Testis (tissue), 3 donors: ENCODE data around the gene TTLL3. TPM values are rescaled to one million over a fixed set of nuclear protein-coding genes. Genes with fewer than 3 reads are reported as not detected.

Experiments
- DNase-seq: peaks from one replicate; pipeline ENCODE4 v3.0.0-alpha.2; 2019
- H3K27ac ChIP-seq, 2 donors: fragments of 200-600 bp; sonication (generic); one replicate each; pipeline ENCODE4 v1.5.1; 2019
- H3K27me3 ChIP-seq: fragments of 200-600 bp; sonication (generic); one replicate; pipeline ENCODE4 v1.5.1; 2019
- H3K36me3 ChIP-seq: fragments of 200-600 bp; sonication (generic); one replicate; pipeline ENCODE4 v1.5.1; 2017; ENCODE audit warnings: low read depth; ENCODE audit errors: missing control alignments
- H3K4me1 ChIP-seq: fragments of 200-600 bp; sonication (generic); one replicate; pipeline ENCODE4 v1.5.1; 2019
- H3K4me3 ChIP-seq, 2 donors: fragments of 200-600 bp; sonication (generic); one replicate each; pipeline ENCODE4 v1.5.1; 2017 to 2019
- H3K9me3 ChIP-seq: fragments of 200-600 bp; sonication (generic); one replicate; pipeline ENCODE4 v1.5.1; 2017
- CTCF ChIP-seq, 3 experiments: fragments of 450-650 bp in 2 of 3; fragments of 200-600 bp in 1 of 3; sonication (generic) in 1 of 3; IDR thresholded peaks; one replicate each; pipeline ENCODE4 v1.5.1; 2016 to 2019; ENCODE audit warnings: antibody characterized with exemption in 3 of 3, mild to moderate bottlenecking in 2 of 3, moderate library complexity in 1 of 3
- POLR2A ChIP-seq: fragments of 450-650 bp; IDR thresholded peaks from one replicate; pipeline ENCODE4 v1.6.1; 2017; ENCODE audit warnings: antibody characterized with exemption, mild to moderate bottlenecking, moderate library complexity
- WGBS, 2 donors: methylation state at CpG; one replicate each; pipeline ENCODE4 v1.1.5; 2018; 5-methylcytosine and 5-hydroxymethylcytosine counted together
- intact Hi-C: fragments of 100-400 bp; cut with DNase I; formaldehyde crosslinking; loops from one replicate; pipeline ENCODE4 v1.15.1; 2023; ENCODE audit warnings: low total_unique reads
- polyA plus RNA-seq: library from polyadenylated mRNA; stranded (reverse); fragments of 350-450 nt; fragmentation: Illumina TruSeq; extraction: RNeasy Lipid Tissue Mini Kit (QIAGEN cat#74804); gene quantifications from one replicate; pipeline ENCODE4 v1.2.3, GENCODE V29; 2014; ENCODE audit warnings: low read depth, low replicate concordance; ENCODE audit not compliant: insufficient read depth
- total RNA-seq, 2 donors: library from RNA; depleted of rRNA; stranded (reverse); fragments of >200 nt; gene quantifications; one replicate each; pipeline ENCODE4 v1.2.3, GENCODE V29; 2016

The TTLL3 gene
- total and polyA plus RNA-seq, 3 donors from 2014 or later: 104 to 163 (median 142) TPM

- DNase-seq: no peak
- H3K36me3 ChIP-seq: no peaks in the 10 kb centered on the region
- H3K27me3 ChIP-seq: no peaks in the 10 kb centered on the region
- no peaks in the 10 kb centered on the region for H3K4me1 ChIP-seq
- no peak overlapping the region for H3K27ac ChIP-seq
- H3K4me3 ChIP-seq: no peak overlapping the region
- intact Hi-C loops: no loop called here
- 95 to 96% methylated on average over 8 to 12 of the region's 12 CpGs for WGBS, 2 donors
- TF ChIP-seq CTCF (IDR thresholded peaks at IDR 0.05) (no peak), POLR2A (no peak)
- no peaks in the 10 kb centered on the region for H3K9me3 ChIP-seq
Measured at GRCh38 chr3:9876991-9877390, 66.9 kb downstream of the TTLL3 start.

- 63 to 68% methylated on average over 5 of the region's 5 CpGs for WGBS, 2 donors
- Histone ChIP-seq H3K27me3 (no peaks in the 10 kb centered on the region), H3K4me1 (no peaks in the 10 kb centered on the region), H3K9me3 (no peaks in the 10 kb centered on the region), H3K4me3 (no peak overlapping the region), H3K36me3 (no peaks in the 10 kb centered on the region), H3K27ac (no peak overlapping the region)
- TF ChIP-seq POLR2A (no peak), CTCF (IDR thresholded peaks at IDR 0.05) (no peak)
- DNase-seq: no peak
- intact Hi-C loops: no loop called here
Measured at GRCh38 chr3:9878700-9879099, 68.6 kb downstream of the TTLL3 start.

GRCh38 chr3:9879830-9880549 is 69.9 kb downstream of the TTLL3 start, which contains the start of gene CIDEC:
TSS of gene CIDEC (minus strand) at chr3:9880253. CDS start at chr3:9878486, 1,767 bp downstream.
- no peaks in the 10 kb centered on the region for H3K4me1 ChIP-seq
- DNase-seq: no peak

GRCh38 chr3:9881441-9881840 is 71.4 kb downstream of the TTLL3 start:
- WGBS, 2 donors: 92 to 95% methylated on average over 1 of the region's 1 CpG
- no peak for TF ChIP-seq CTCF (IDR thresholded peaks at IDR 0.05)

More at GRCh38 chr3:9879830-9880549, 69.9 kb downstream of the TTLL3 start, which contains the start of gene CIDEC:
- Histone ChIP-seq H3K27ac (no peak within 1 kb of the TSS), H3K27me3 (no peaks in the 10 kb centered on the region), H3K36me3 (no peaks in the 10 kb centered on the region), H3K4me3 (no peak within 1 kb of the TSS), H3K9me3 (no peaks in the 10 kb centered on the region)
- WGBS, 2 donors: 83 to 97% methylated on average over 7 of the region's 7 CpGs
- no peak for TF ChIP-seq CTCF (IDR thresholded peaks at IDR 0.05)
- TF ChIP-seq POLR2A: no peak
- intact Hi-C loops: no loop called here

More at GRCh38 chr3:9881441-9881840, 71.4 kb downstream of the TTLL3 start:
- Histone ChIP-seq H3K36me3 (no peaks in the 10 kb centered on the region), H3K4me3 (no peak overlapping the region), H3K9me3 (no peaks in the 10 kb centered on the region), H3K27ac (no peak overlapping the region), H3K4me1 (no peaks in the 10 kb centered on the region), H3K27me3 (no peaks in the 10 kb centered on the region)
- DNase-seq: no peak
- intact Hi-C loops: no loop called here
